Activated CD8-positive, alpha-beta T cell treated with anti-CD3 and anti-CD28 coated beads for 36 hours (primary cell): Measurements from ENCODE around the gene MCEE. TPM values are rescaled to one million over a fixed set of nuclear protein-coding genes. Genes with fewer than 3 reads are reported as not detected.
A peak's percentile ranks its signal among the peaks of the same experiment; 100 is the strongest.
"Not testable (repeated sequence)": the region's sequence is repeated elsewhere in the genome, so short reads cannot be mapped to it uniquely, and the experiment has no call there.

ENCODE experiments used
- ATAC-seq: fragments of 200-7000 bp; cut with Tn5 transposase; one replicate; pipeline ENCODE4 v1.10.0; 2021; ENCODE audit warnings: mild to moderate bottlenecking, moderate library complexity
- CTCF ChIA-PET: fragments of 350-600 bp; sonication (Branson Sonifier 250); formaldehyde crosslinking; loops from one replicate; lab custom pipeline; 2021; ENCODE audit warnings: antibody characterized with exemption; lab: Charles Lee
- POLR2A ChIA-PET: fragments of 350-600 bp; sonication (Branson Sonifier 250); formaldehyde crosslinking; loops from one replicate; lab custom pipeline; 2021; ENCODE audit warnings: antibody characterized with exemption; lab: Charles Lee
- DNase-seq: peaks from one replicate; pipeline ENCODE4 v3.0.0-alpha.2; 2020
- H3K27ac Mint-ChIP-seq: one replicate; pipeline ENCODE4 v1.8.0; 2021; ENCODE audit warnings: mild to moderate bottlenecking, mixed read lengths
- H3K27me3 Mint-ChIP-seq: one replicate; pipeline ENCODE4 v1.8.0; 2021; ENCODE audit warnings: mixed read lengths
- H3K36me3 Mint-ChIP-seq: one replicate; pipeline ENCODE4 v1.8.0; 2021; ENCODE audit warnings: low read depth, mixed read lengths
- H3K4me1 Mint-ChIP-seq: one replicate; pipeline ENCODE4 v1.8.0; 2021; ENCODE audit warnings: low read depth, mixed read lengths
- H3K4me3 Mint-ChIP-seq: one replicate; pipeline ENCODE4 v1.8.0; 2021; ENCODE audit warnings: mild to moderate bottlenecking, moderate library complexity, mixed read lengths
- H3K9me3 Mint-ChIP-seq: one replicate; pipeline ENCODE4 v1.8.0; 2021; ENCODE audit warnings: mixed read lengths
- CTCF ChIP-seq: fragments of 200-600 bp; IDR thresholded peaks from one replicate; pipeline ENCODE4 v1.8.0; 2022; ENCODE audit warnings: antibody characterized with exemption, mild to moderate bottlenecking
- intact Hi-C: fragments of 100-400 bp; cut with micrococcal nuclease; formaldehyde crosslinking; loops from one replicate; pipeline ENCODE4 v1.10.0; 2022
- total RNA-seq, 2 experiments: library from RNA; stranded (reverse); gene quantifications; one replicate each; pipeline ENCODE4 v1.2.3, GENCODE V29; 2021

MCEE gene
- total RNA-seq, 2 experiments from 2014 or later = 13.8 to 14.0 TPM

- TF ChIP-seq CTCF = no peak
- ChIA-PET POLR2A (interaction anchor here (0.7 kb wide), 1 partner anchor 13 kb away, joined by 4 read pairs; no protein-coding TSS in a partner anchor), CTCF (interaction anchor here (1.0 to 3.2 kb wide), 4 partner anchors 11 to 76 kb away, joined by 3 to 8 read pairs (median 5); no protein-coding TSS in a partner anchor)
- intact Hi-C loops = no loop called here
- ATAC-seq = no peak
- peaks cover 50% of the 10 kb centered on the region for H3K36me3 Mint-ChIP-seq
- no peaks in the 10 kb centered on the region for H3K4me1 Mint-ChIP-seq
- H3K27me3 Mint-ChIP-seq = no peaks in the 10 kb centered on the region
- DNase-seq = no peak
- no peaks in the 10 kb centered on the region for H3K9me3 Mint-ChIP-seq
- peak overlapping the region; percentile 0 for H3K27ac Mint-ChIP-seq
- no peak overlapping the region for H3K4me3 Mint-ChIP-seq
These were observed 13.8 kb upstream of the MCEE start for GRCh38 chr2:71143782-71144181.

GRCh38 chr2:71136174-71136573, 6.1 kb upstream of the MCEE start:
- POLR2A ChIA-PET = no interaction called here
- no peaks in the 10 kb centered on the region for H3K4me1 Mint-ChIP-seq

GRCh38 chr2:71133603-71134002, 3.6 kb upstream of the MCEE start:
- DNase-seq (no peak), ATAC-seq (no peak)
- Mint-ChIP-seq H3K27me3 (no peaks in the 10 kb centered on the region), H3K4me1 (peaks cover 2% of the 10 kb centered on the region), H3K4me3 (no peak overlapping the region), H3K27ac (no peak overlapping the region), H3K36me3 (peaks cover 27% of the 10 kb centered on the region), H3K9me3 (no peaks in the 10 kb centered on the region)
- no peak for TF ChIP-seq CTCF
- intact Hi-C loops = no loop called here
- ChIA-PET CTCF (interaction anchor here (2.2 kb wide), 1 partner anchor 22 kb away, joined by 8 read pairs; no protein-coding TSS in a partner anchor), POLR2A (interaction anchor here (0.7 kb wide), 2 partner anchors 51 to 131 kb away, joined by 3 read pairs; no protein-coding TSS in a partner anchor)

More at GRCh38 chr2:71136174-71136573, 6.1 kb upstream of the MCEE start:
- no peak overlapping the region for H3K4me3 Mint-ChIP-seq
- no peak for TF ChIP-seq CTCF
- DNase-seq (no peak), ATAC-seq (no peak)
- H3K9me3 Mint-ChIP-seq = no peaks in the 10 kb centered on the region
- intact Hi-C loops = no loop called here
- no peaks in the 10 kb centered on the region for H3K27me3 Mint-ChIP-seq
- CTCF ChIA-PET = interaction anchor here (1.1 kb wide), 1 partner anchor 21 kb away, joined by 3 read pairs; no protein-coding TSS in a partner anchor
- H3K27ac Mint-ChIP-seq = no peak overlapping the region
- H3K36me3 Mint-ChIP-seq = peaks cover 31% of the 10 kb centered on the region

- CTCF ChIA-PET = interaction anchor here (0.9 to 2.5 kb wide), 7 partner anchors 8 to 183 kb away, joined by 3 to 15 read pairs (median 5); partner anchors contain the start of gene NAGK
These were observed 1.5 kb upstream of the MCEE start for GRCh38 chr2:71131387-71132166.

GRCh38 chr2:71130905-71131244, 846 bp upstream of the MCEE start:
- H3K4me3 Mint-ChIP-seq = no peak overlapping the region
- ATAC-seq (peak; percentile 16), DNase-seq (no peak)
- CTCF ChIA-PET = interaction anchor here (0.9 to 2.5 kb wide), 11 partner anchors 9 to 201 kb away, joined by 3 to 15 read pairs (median 5); partner anchors contain the start of genes NAGK and ZNF638
- no peaks in the 10 kb centered on the region for H3K27me3 Mint-ChIP-seq
- H3K27ac Mint-ChIP-seq = no peak overlapping the region
- intact Hi-C loops = loop anchor here (1.0 kb wide), 1 partner anchor 63 kb away; the partner anchor contains the start of gene NAGK
- no peaks in the 10 kb centered on the region for H3K9me3 Mint-ChIP-seq
- POLR2A ChIA-PET = interaction anchor here (0.5 to 3.3 kb wide), 13 partner anchors 9 to 134 kb away, joined by 3 to 21 read pairs (median 4); partner anchors contain the start of gene NAGK
- H3K36me3 Mint-ChIP-seq = peaks cover 14% of the 10 kb centered on the region
- H3K4me1 Mint-ChIP-seq = peaks cover 12% of the 10 kb centered on the region
- TF ChIP-seq CTCF = no peak

More at GRCh38 chr2:71131387-71132166, 1.5 kb upstream of the MCEE start:
- H3K27ac Mint-ChIP-seq, H3K27me3 Mint-ChIP-seq, ATAC-seq, H3K9me3 Mint-ChIP-seq, DNase-seq, H3K4me3 Mint-ChIP-seq, intact Hi-C loops: not testable (repeated sequence)
- Mint-ChIP-seq H3K4me1 (peaks cover 12% of the 10 kb centered on the region), H3K36me3 (peaks cover 16% of the 10 kb centered on the region)
- POLR2A ChIA-PET = interaction anchor here (0.8 to 3.3 kb wide), 6 partner anchors 8 to 82 kb away, joined by 3 to 21 read pairs (median 8); partner anchors contain the start of gene NAGK
